Spleen (tissue), 13 donors: Measurements from ENCODE around the gene SPANXN5. TPM values are rescaled to one million over a fixed set of nuclear protein-coding genes. Genes with fewer than 3 reads are reported as not detected.
"Not testable (repeated sequence)": the region's sequence is repeated elsewhere in the genome, so short reads cannot be mapped to it uniquely, and the experiment has no call there.

Experiments
- DNase-seq: peaks from one replicate; pipeline ENCODE4 v3.0.0-alpha.2; 2020
- H3K27ac ChIP-seq, 8 donors: fragments of 200-600 bp; sonication (generic) in 7 of 8; 1 replicate in 4 of 8; 2 replicates in 4 of 8; pipeline versions ENCODE4 v1.5.0 to v1.8.0; 2016 to 2021; ENCODE audit warnings: inconsistent platforms in 4 of 8, mild to moderate bottlenecking in 4 of 8, moderate library complexity in 1 of 8
- H3K27me3 ChIP-seq, 7 donors: fragments of 200-600 bp; sonication (generic) in 6 of 7; replicated peaks in 1 of 7; 1 replicate in 4 of 7; 2 replicates in 3 of 7; pipeline versions ENCODE4 v1.5.0 to v1.8.0; 2016 to 2021; ENCODE audit warnings: inconsistent platforms in 3 of 7, mild to moderate bottlenecking in 1 of 7
- H3K36me3 ChIP-seq, 6 donors: fragments of 200-600 bp; sonication (generic) in 5 of 6; 1 replicate in 4 of 6; 2 replicates in 2 of 6; pipeline versions ENCODE4 v1.5.0 to v1.8.0; 2016 to 2021; ENCODE audit warnings: inconsistent platforms in 2 of 6
- H3K4me1 ChIP-seq, 6 donors: fragments of 200-600 bp; sonication (generic) in 5 of 6; 1 replicate in 3 of 6; 2 replicates in 3 of 6; pipeline versions ENCODE4 v1.5.0 to v1.8.0; 2016 to 2021; ENCODE audit warnings: inconsistent platforms in 3 of 6
- H3K4me3 ChIP-seq, 8 donors: fragments of 200-600 bp; sonication (generic) in 7 of 8; 1 replicate in 4 of 8; 2 replicates in 4 of 8; pipeline versions ENCODE4 v1.5.0 to v1.8.0; 2016 to 2021; ENCODE audit warnings: inconsistent platforms in 4 of 8, mild to moderate bottlenecking in 4 of 8, moderate library complexity in 2 of 8
- H3K9me3 ChIP-seq, 8 donors: fragments of 200-600 bp; sonication (generic) in 7 of 8; 1 replicate in 4 of 8; 2 replicates in 4 of 8; pipeline versions ENCODE4 v1.5.0 to v1.8.0; 2016 to 2021; ENCODE audit warnings: inconsistent platforms in 4 of 8
- POLR2A ChIP-seq, 3 donors: fragments of 450-650 bp; IDR thresholded peaks; one replicate each; pipeline ENCODE4 v1.5.1; 2017; ENCODE audit warnings: antibody characterized with exemption in 3 of 3, mild to moderate bottlenecking in 1 of 3
- POLR2AphosphoS5 ChIP-seq, 3 donors: sonication (generic); formaldehyde crosslinking; IDR thresholded peaks; one replicate each; pipeline ENCODE4 v1.5.1; 2017; ENCODE audit warnings: antibody characterized with exemption in 3 of 3
- WGBS, 5 donors: extraction: QIAGEN DNeasy Blood & Tissue Kit in 3 of 5; methylation state at CpG; one replicate each; pipeline versions ENCODE4 v1.1.5 to v1.1.7; 2013 to 2018; 5-methylcytosine and 5-hydroxymethylcytosine counted together
- intact Hi-C: fragments of 100-400 bp; cut with DNase I; formaldehyde crosslinking; loops from one replicate; pipeline ENCODE4 v1.15.0; 2023; ENCODE audit warnings: low total_unique reads
- long read RNA-seq, 2 donors: transcript quantifications; one replicate each; lab custom pipeline, GENCODE V29; 2026
- polyA plus RNA-seq, 3 donors: library from polyadenylated mRNA; stranded (reverse); fragments of 200-250 nt; gene quantifications; one replicate each; pipeline ENCODE4 v1.2.1, GENCODE V29; 2013
- total RNA-seq, 7 donors: library from RNA; depleted of rRNA in 3 of 7; stranded (reverse); fragments of >200 nt in 3 of 7; fragmentation: NEBNext Ultra II Directional in 4 of 7; extraction: Animal tissue kit (Norgen Biotek cat#: 25700) in 4 of 7; gene quantifications; one replicate each; pipeline versions ENCODE4 v1.1.0 to v1.2.1, GENCODE V29; 2016 to 2021
- TF ChIP-seq, protein P1 (sequence below), 11 experiments: fragments of 200-600 bp in 7 of 11; fragments of 450-650 bp in 4 of 11; sonication (generic) in 4 of 11; IDR thresholded peaks in 8 of 11; conservative IDR thresholded peaks in 3 of 11; 1 replicate in 7 of 11; 2 replicates in 4 of 11; pipeline versions ENCODE4 v1.4.0 to v1.8.0; 2016 to 2021; ENCODE audit warnings: antibody characterized with exemption in 11 of 11, inconsistent platforms in 4 of 11, mild to moderate bottlenecking in 1 of 11
- donor health status: healthy with polysubstance abuse.
- donor health status: DM: no; HTN: no; CAD: no; lungs with moderate emphysema.
- donor health status: DM: no; HTN: no; CAD: no.
- donor health status: Bipolar disorder and iron deficiency.
- donor health status: healthy.
- donor health status: DM: no; HTN: no; CAD: no.
- donor health status: DM: yes; HTN: yes; CAD: no.

The SPANXN5 gene, protein sequence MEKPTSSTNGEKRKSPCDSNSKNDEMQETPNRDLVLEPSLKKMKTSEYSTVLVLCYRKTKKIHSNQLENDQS
- total RNA-seq (not detected), polyA plus RNA-seq (not detected)
- long read RNA-seq, donor 1, result 0 reads
- long read RNA-seq, donor 2, result 0 reads

DNA sequence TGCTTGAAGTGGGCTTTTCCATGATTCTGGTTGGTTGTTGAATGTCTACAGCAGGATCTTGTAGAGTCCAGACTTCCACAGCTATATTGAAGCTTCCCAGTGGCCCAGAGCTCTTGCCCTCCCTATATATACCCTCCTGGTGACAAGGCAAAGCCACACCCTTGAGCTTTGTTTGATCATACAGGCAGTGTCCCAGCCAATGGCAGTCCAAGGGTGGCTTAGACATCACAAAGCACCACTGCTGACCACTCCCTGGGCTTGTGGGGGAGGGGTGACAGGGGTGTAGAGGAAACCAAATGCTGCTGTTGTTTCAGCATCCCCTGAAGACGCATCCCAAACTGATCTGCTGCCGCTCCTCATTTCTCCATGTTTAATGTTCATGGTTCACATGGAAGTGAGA is at the start of gene SPANXN5:
SPANXN5 (minus strand) TSS at position 101 of the 400 bp plus-strand sequence; CDS start at position 22, 79 bp downstream.
- intact Hi-C loops, H3K27me3 ChIP-seq, DNase-seq, H3K4me3 ChIP-seq, H3K9me3 ChIP-seq, H3K36me3 ChIP-seq, H3K27ac ChIP-seq, H3K4me1 ChIP-seq: not testable (repeated sequence)
- 79 to 100% (median 84%) methylated on average over 2 of the region's 2 CpGs for WGBS, 5 donors

DNA sequence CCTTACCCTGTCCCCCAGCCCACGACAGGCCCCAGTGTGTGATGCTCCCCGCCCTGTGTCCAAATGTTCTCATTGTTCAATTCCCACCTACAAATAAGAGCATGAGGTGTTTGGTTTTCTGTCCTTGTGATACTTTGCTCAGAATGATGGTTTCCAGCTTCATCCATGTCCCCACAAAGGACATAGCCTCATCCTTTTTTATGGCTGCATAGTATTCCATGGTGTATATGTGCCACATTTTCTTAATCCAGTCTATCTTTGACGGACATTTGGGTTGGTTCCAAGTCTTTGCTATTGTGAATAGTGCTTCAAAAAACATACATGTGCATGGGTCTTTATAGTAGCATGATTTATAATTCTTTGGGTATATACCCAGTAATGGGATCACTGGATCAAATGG is 46.4 kb upstream of the SPANXN5 start:
- H3K36me3 ChIP-seq, H3K27ac ChIP-seq, H3K9me3 ChIP-seq, H3K4me1 ChIP-seq, DNase-seq, H3K27me3 ChIP-seq, H3K4me3 ChIP-seq, intact Hi-C loops: not testable (repeated sequence)
- 70 to 89% (median 79%) methylated on average over 3 of the region's 3 CpGs for WGBS, 5 donors

DNA sequence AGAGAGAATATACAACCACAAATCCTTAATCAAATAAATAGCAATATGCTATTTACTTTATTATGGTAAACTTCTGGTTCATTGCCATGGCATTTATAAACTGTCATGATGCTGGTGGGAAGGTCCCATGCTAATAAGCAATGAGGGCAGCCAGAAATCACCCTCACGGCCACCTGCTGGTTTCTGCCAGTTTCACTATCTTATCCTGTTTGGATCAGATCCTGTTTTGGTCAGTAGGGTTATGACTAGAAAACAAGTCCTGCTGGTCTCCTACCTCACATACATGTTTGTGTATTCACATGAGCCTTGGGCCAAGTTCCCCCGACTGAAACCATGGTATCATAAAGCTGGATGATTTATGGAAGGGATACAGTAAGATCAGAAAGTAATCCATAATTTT is 41.9 kb upstream of the SPANXN5 start:
- no peak for TF ChIP-seq POLR2A (IDR thresholded peaks at IDR 0.05)
- no peak for TF ChIP-seq POLR2AphosphoS5 (IDR thresholded peaks at IDR 0.05)
- TF ChIP-seq, protein P1, sequence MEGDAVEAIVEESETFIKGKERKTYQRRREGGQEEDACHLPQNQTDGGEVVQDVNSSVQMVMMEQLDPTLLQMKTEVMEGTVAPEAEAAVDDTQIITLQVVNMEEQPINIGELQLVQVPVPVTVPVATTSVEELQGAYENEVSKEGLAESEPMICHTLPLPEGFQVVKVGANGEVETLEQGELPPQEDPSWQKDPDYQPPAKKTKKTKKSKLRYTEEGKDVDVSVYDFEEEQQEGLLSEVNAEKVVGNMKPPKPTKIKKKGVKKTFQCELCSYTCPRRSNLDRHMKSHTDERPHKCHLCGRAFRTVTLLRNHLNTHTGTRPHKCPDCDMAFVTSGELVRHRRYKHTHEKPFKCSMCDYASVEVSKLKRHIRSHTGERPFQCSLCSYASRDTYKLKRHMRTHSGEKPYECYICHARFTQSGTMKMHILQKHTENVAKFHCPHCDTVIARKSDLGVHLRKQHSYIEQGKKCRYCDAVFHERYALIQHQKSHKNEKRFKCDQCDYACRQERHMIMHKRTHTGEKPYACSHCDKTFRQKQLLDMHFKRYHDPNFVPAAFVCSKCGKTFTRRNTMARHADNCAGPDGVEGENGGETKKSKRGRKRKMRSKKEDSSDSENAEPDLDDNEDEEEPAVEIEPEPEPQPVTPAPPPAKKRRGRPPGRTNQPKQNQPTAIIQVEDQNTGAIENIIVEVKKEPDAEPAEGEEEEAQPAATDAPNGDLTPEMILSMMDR (IDR thresholded peaks at IDR 0.05 in 8 of 11, conservative IDR thresholded peaks at IDR 0.05 in 3 of 11), result no peak
- Histone ChIP-seq H3K27me3 (peaks cover 0 to 4% (median 0%) of the 10 kb centered on the region in 7 donors), H3K9me3 (peaks cover 0 to 9% (median under 1%) of the 10 kb centered on the region in 8 donors), H3K4me1 (no peaks in the 10 kb centered on the region), H3K36me3 (no peaks in the 10 kb centered on the region), H3K27ac (no peak overlapping the region), H3K4me3 (no peak overlapping the region)
- no peak for DNase-seq
- intact Hi-C loops, result no loop called here
- 60 to 75% (median 65%) methylated on average over 2 of the region's 2 CpGs for WGBS, 5 donors

DNA sequence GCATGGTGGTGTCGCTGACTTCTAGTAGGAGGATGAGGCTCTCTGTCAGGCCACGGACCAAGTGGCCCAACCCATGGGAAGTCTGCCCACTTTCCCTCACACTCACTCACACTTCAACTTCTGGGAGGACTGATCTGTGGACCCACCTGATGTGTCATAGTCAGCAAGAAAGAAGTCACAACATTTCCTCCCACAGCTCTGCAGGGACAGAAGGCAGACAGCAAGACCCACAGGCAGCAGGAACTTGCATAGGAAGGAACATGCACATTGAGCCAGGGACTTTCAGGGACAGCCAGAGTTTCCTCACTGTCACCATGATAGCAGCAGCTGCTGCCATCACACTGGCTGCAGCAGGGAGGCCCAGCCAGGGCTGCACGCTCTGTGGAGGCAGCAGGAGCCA is 33.3 kb upstream of the SPANXN5 start:
- TF ChIP-seq, protein P1 (IDR thresholded peaks at IDR 0.05 in 8 of 11, conservative IDR thresholded peaks at IDR 0.05 in 3 of 11), result no peak
- TF ChIP-seq POLR2A (IDR thresholded peaks at IDR 0.05), result no peak
- TF ChIP-seq POLR2AphosphoS5 (IDR thresholded peaks at IDR 0.05), result no peak
- Histone ChIP-seq H3K36me3 (no peaks in the 10 kb centered on the region), H3K9me3 (no peaks in the 10 kb centered on the region), H3K27ac (no peak overlapping the region), H3K27me3 (peaks cover 0 to 11% (median 0%) of the 10 kb centered on the region in 7 donors), H3K4me3 (no peak overlapping the region), H3K4me1 (no peaks in the 10 kb centered on the region)
- WGBS, 5 donors, result 28 to 72% (median 66%) methylated on average over 2 to 3 of the region's 3 CpGs
- intact Hi-C loops, result no loop called here
- DNase-seq, result no peak

DNA sequence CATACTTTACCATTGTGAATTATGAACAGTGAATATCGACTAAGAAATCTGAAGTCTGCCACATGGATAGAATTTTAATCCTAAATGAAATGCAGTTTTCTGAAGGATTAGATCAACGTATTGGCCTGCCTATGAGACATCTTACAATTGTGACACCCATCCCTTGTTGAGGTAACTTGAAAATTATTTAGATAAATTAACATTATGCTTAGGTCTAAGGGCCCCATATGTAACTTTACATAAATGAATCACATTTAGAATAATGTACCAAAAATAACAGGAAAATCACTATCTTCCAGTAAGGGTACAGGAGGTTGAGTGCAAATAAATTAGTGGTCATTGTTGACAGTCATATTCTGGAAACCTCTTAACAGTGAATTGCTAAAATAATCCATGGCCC is 27.4 kb upstream of the SPANXN5 start:
- 53 to 81% (median 65%) methylated on average over 2 of the region's 2 CpGs for WGBS, 5 donors
- intact Hi-C loops, result no loop called here
- TF ChIP-seq POLR2A (IDR thresholded peaks at IDR 0.05) (no peak), POLR2AphosphoS5 (IDR thresholded peaks at IDR 0.05) (no peak)
- no peaks in the 10 kb centered on the region for H3K9me3 ChIP-seq
- peaks cover 0 to 10% (median 0%) of the 10 kb centered on the region in 7 donors for H3K27me3 ChIP-seq
- no peak overlapping the region for H3K4me3 ChIP-seq
- H3K36me3 ChIP-seq, result no peaks in the 10 kb centered on the region
- DNase-seq, result no peak
- H3K27ac ChIP-seq, result no peak overlapping the region
- no peaks in the 10 kb centered on the region for H3K4me1 ChIP-seq
